ENCODE results near the gene ACTG2. TPM values are rescaled to one million over a fixed set of nuclear protein-coding genes. Genes with fewer than 3 reads are reported as not detected.

Gene ACTG2
- total RNA-seq, 4 donors from 2014 or later = 4,013 to 8,538 (median 5,633) TPM

GRCh38 chr2:73942664-73943063, 49.9 kb downstream of the ACTG2 start:
- Histone ChIP-seq H3K4me1 (peaks cover 4 to 30% (median 16%) of the 10 kb centered on the region in 4 donors), H3K27ac (replicated peaks in 1 of 4) (no peak overlapping the region), H3K27me3 (no peaks in the 10 kb centered on the region), H3K4me3 (no peak overlapping the region), H3K36me3 (peaks cover 10 to 45% (median 29%) of the 10 kb centered on the region in 4 donors), H3K9me3 (no peaks in the 10 kb centered on the region)
- 43% methylated on average over 2 of the region's 2 CpGs for WGBS
- no peak for DNase-seq (ENCODE audit: extremely low spot score)
- TF ChIP-seq POLR2AphosphoS5 (IDR thresholded peaks at IDR 0.05) (no peak), EP300 (IDR thresholded peaks at IDR 0.05) (no peak), POLR2A (IDR thresholded peaks at IDR 0.05; ENCODE audit: low read depth) (no peak), CTCF (IDR thresholded peaks at IDR 0.05) (no peak)
- intact Hi-C loops (cut with DNase I) = no loop called here

- Histone ChIP-seq H3K9me3 (no peaks in the 10 kb centered on the region), H3K27ac (replicated peaks in 1 of 4) (no peak overlapping the region), H3K36me3 (peaks cover 29 to 65% (median 50%) of the 10 kb centered on the region in 4 donors), H3K4me3 (no peak overlapping the region), H3K27me3 (no peaks in the 10 kb centered on the region), H3K4me1 (peaks cover 0 to 12% (median 4%) of the 10 kb centered on the region in 4 donors)
- TF ChIP-seq EP300 (IDR thresholded peaks at IDR 0.05) = no peak
- no peak for TF ChIP-seq POLR2A (IDR thresholded peaks at IDR 0.05; ENCODE audit: low read depth)
- no peak for TF ChIP-seq CTCF (IDR thresholded peaks at IDR 0.05)
- no peak for TF ChIP-seq POLR2AphosphoS5 (IDR thresholded peaks at IDR 0.05)
- intact Hi-C loops (cut with DNase I) = no loop called here
- DNase-seq (ENCODE audit: extremely low spot score) = no peak
- WGBS = 100% methylated on average over 4 of the region's 4 CpGs
Measured at GRCh38 chr2:73944714-73945113, 51.9 kb downstream of the ACTG2 start.

- TF ChIP-seq POLR2A (IDR thresholded peaks at IDR 0.05; ENCODE audit: low read depth) = no peak
- no peak for TF ChIP-seq POLR2AphosphoS5 (IDR thresholded peaks at IDR 0.05)
- TF ChIP-seq CTCF (IDR thresholded peaks at IDR 0.05) = no peak
- no peak for TF ChIP-seq EP300 (IDR thresholded peaks at IDR 0.05)
- DNase-seq (ENCODE audit: extremely low spot score) = no peak
- Histone ChIP-seq H3K27ac (replicated peaks in 1 of 4) (no peak overlapping the region), H3K4me3 (no peak overlapping the region), H3K36me3 (peaks cover 38 to 73% (median 63%) of the 10 kb centered on the region in 4 donors), H3K9me3 (no peaks in the 10 kb centered on the region), H3K4me1 (peaks cover 0 to 5% (median 0%) of the 10 kb centered on the region in 4 donors), H3K27me3 (no peaks in the 10 kb centered on the region)
- WGBS = 76% methylated on average over 1 of the region's 1 CpG
- intact Hi-C loops (cut with DNase I) = no loop called here
Measured at GRCh38 chr2:73946215-73946614, 53.4 kb downstream of the ACTG2 start.

GRCh38 chr2:73946666-73947065, 53.9 kb downstream of the ACTG2 start:
- Histone ChIP-seq H3K27me3 (no peaks in the 10 kb centered on the region), H3K4me1 (peaks cover 0 to 5% (median 0%) of the 10 kb centered on the region in 4 donors), H3K9me3 (no peaks in the 10 kb centered on the region), H3K4me3 (no peak overlapping the region), H3K36me3 (peaks cover 39 to 77% (median 67%) of the 10 kb centered on the region in 4 donors), H3K27ac (replicated peaks in 1 of 4) (no peak overlapping the region)
- intact Hi-C loops (cut with DNase I) = no loop called here
- 47% methylated on average over 3 of the region's 3 CpGs for WGBS
- DNase-seq (ENCODE audit: extremely low spot score) = no peak
- TF ChIP-seq CTCF (IDR thresholded peaks at IDR 0.05) (no peak), POLR2A (IDR thresholded peaks at IDR 0.05; ENCODE audit: low read depth) (no peak), EP300 (IDR thresholded peaks at IDR 0.05) (no peak), POLR2AphosphoS5 (IDR thresholded peaks at IDR 0.05) (no peak)
